BJ (cell line): ENCODE results near the gene CAPS. TPM values are rescaled to one million over a fixed set of nuclear protein-coding genes. Genes with fewer than 3 reads are reported as not detected.

Source experiments
- CTCF ChIA-PET: fragments of 350-600 bp; formaldehyde crosslinking; extraction: SDS; loops from one replicate; lab custom pipeline; 2021; ENCODE audit warnings: antibody characterized with exemption, inconsistent platforms; lab: Yijun Ruan, JAX
- POLR2A ChIA-PET: fragments of 300-600 bp; sonication (Branson Sonifier 250); formaldehyde crosslinking; extraction: SDS; loops from one replicate; lab custom pipeline; 2021; ENCODE audit warnings: antibody characterized with exemption; lab: Charles Lee
- DNase-seq: peaks from one replicate; pipeline ENCODE4 v3.0.0-alpha.2; 2011; ENCODE audit warnings: low read depth
- H3K27me3 ChIP-seq: 2 replicates; pipeline ENCODE4 v1.6.0; 2011; ENCODE audit warnings: low read length; ENCODE audit not compliant: control insufficient read depth, insufficient read depth
- H3K36me3 ChIP-seq: 2 replicates; pipeline ENCODE4 v1.5.1; 2011; ENCODE audit warnings: low read length; ENCODE audit not compliant: control insufficient read depth, insufficient read depth
- H3K4me3 ChIP-seq: 2 replicates; pipeline ENCODE4 v1.5.1; 2011; ENCODE audit warnings: low read depth, mild to moderate bottlenecking, control low read depth, low read length
- CTCF ChIP-seq: IDR thresholded peaks from 2 replicates; pipeline ENCODE4 v1.5.1; 2011; ENCODE audit warnings: low read depth, mild to moderate bottlenecking, control low read depth, inconsistent platforms, low read length, moderate library complexity; ENCODE audit not compliant: insufficient read depth
- polyA plus RNA-seq: library from polyadenylated mRNA; depleted of rRNA; stranded (reverse); fragments of >200 nt; gene quantifications from 2 replicates; pipeline ENCODE4 v1.2.3, GENCODE V29; 2011

CAPS gene
- polyA plus RNA-seq, 1 experiment = 5.6 TPM

- no peak for TF ChIP-seq CTCF
- ChIA-PET POLR2A (interaction anchor here (0.8 kb wide), 1 partner anchor 8 kb away, joined by 3 read pairs; no protein-coding TSS in a partner anchor), CTCF (no interaction called here)
- Histone ChIP-seq H3K27me3 (no peaks in the 10 kb centered on the region), H3K4me3 (no peak overlapping the region), H3K36me3 (peaks cover 37% of the 10 kb centered on the region)
- DNase-seq = no peak
Observed at GRCh38 chr19:5918463-5919079, 4.5 kb downstream of the CAPS start.

GRCh38 chr19:5921516-5922160, 7.6 kb downstream of the CAPS start:
- peaks cover 42% of the 10 kb centered on the region for H3K36me3 ChIP-seq
- TF ChIP-seq CTCF = no peak
- no peak overlapping the region for H3K4me3 ChIP-seq
- ChIA-PET CTCF (interaction anchor here (0.9 kb wide), 1 partner anchor 118 kb away, joined by 4 read pairs; no protein-coding TSS in a partner anchor), POLR2A (no interaction called here)
- DNase-seq = no peak
- no peaks in the 10 kb centered on the region for H3K27me3 ChIP-seq

GRCh38 chr19:5922161-5922545, 8.1 kb downstream of the CAPS start:
- Histone ChIP-seq H3K27me3 (no peaks in the 10 kb centered on the region), H3K4me3 (no peak overlapping the region), H3K36me3 (peaks cover 42% of the 10 kb centered on the region)
- ChIA-PET CTCF (interaction anchor here (0.7 kb wide), 1 partner anchor 353 kb away, joined by 4 read pairs; no protein-coding TSS in a partner anchor), POLR2A (no interaction called here)
- no peak for DNase-seq
- TF ChIP-seq CTCF = no peak

GRCh38 chr19:5923356-5923755, 9.3 kb downstream of the CAPS start:
- DNase-seq = no peak

More at GRCh38 chr19:5923356-5923755, 9.3 kb downstream of the CAPS start:
- Histone ChIP-seq H3K36me3 (peaks cover 41% of the 10 kb centered on the region), H3K27me3 (no peaks in the 10 kb centered on the region), H3K4me3 (no peak overlapping the region)
- ChIA-PET CTCF (no interaction called here), POLR2A (no interaction called here)
- no peak for TF ChIP-seq CTCF
